HL-60/S4 (cell line): ENCODE results near the gene SAPCD2.
"Not testable (repeated sequence)": the region's sequence is repeated elsewhere in the genome, so short reads cannot be mapped to it uniquely, and the experiment has no call there.

Source experiments
- in situ Hi-C: fragments of 300-500 bp; cut with MboI; formaldehyde crosslinking; loops from 2 replicates; pipeline ENCODE4 v1.14.3; 2022; ENCODE audit warnings: low sequenced_read_pairs

SAPCD2 gene, protein sequence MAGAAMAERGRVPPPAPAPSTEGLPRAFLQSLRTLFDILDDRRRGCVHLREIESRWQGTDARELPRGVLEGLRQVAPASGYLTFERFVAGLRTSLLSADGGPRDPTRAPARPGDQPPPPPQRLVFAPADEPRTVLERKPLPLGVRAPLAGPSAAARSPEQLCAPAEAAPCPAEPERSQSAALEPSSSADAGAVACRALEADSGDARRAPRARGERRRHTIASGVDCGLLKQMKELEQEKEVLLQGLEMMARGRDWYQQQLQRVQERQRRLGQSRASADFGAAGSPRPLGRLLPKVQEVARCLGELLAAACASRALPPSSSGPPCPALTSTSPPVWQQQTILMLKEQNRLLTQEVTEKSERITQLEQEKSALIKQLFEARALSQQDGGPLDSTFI

DNA sequence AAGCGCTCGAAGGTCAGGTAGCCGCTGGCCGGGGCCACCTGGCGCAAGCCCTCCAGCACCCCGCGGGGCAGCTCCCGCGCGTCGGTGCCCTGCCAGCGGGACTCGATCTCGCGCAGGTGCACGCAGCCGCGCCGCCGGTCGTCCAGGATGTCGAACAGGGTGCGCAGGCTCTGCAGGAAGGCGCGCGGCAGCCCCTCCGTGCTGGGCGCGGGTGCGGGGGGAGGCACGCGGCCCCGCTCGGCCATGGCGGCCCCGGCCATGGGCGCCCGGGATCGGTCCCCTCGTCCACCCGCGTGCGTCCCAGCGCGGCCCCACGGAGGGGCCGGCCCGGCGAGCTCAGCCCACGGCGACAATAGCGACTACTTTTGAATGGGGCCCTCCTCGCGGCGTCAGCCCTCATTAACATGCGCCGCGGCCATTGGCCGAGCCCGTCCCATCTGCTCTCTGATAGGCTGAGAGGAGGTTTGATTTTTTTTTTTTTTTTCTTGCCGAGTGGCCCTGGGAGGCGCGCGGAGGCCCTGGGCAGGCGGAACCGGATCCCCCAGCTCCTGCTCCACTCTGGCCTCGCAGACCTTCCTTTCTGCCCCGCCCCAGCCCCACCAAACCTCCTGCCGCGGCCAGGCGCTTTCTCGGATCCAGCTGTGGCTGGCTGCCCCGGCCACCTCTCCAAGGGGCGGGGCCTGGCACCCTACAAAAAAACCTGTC lies at the start of gene SAPCD2:
SAPCD2 (minus strand) TSS at position 357 of the 705 bp plus-strand sequence; CDS start at position 260, 97 bp downstream.
- in situ Hi-C loops, result no loop called here

- in situ Hi-C loops, result not testable (repeated sequence)
These were observed 47.8 kb upstream of the SAPCD2 start for GRCh38 chr9:137118092-137118603.

DNA sequence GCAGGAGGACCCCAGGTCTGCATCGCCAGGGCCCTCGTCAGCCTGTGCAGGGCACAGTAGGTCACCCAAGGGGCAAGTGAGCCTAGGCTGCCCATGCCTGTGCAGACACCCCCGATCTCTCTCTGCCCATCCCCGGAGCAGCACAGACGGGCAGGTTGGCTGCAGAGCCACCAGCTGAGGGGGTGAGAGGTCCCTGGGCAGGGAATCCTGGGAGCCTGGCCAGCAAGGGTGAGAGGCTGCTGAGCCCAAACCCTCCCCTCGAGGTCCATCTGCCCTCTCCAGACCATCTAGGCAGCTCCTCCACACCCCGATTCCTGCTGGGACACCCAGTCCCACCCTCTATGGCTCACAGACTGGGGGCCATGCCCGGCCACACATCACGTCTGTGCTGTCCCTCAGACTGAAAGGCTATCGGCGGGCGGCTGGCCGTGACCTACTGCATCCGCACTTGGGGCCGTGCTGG lies 46.9 kb upstream of the SAPCD2 start:
- in situ Hi-C loops, result no loop called here

DNA sequence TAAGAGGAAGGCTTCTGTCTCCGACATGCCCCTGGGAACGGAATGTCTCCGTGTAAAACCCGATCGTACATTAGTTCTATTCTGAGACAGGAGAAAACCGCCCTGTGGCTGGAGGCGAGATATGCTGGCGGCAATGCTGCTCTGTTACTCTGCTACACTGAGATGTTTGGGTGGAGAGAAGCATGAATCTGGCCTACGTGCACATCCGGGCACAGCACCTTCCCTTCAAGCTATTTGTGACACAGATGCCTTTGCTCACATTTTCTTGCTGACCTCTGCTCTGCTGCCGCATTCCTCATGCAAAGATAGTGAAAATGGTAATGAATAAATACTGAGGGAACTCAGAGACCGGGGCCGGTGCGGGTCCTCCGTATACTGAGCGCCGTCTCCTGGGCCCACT lies 46.4 kb upstream of the SAPCD2 start:
- in situ Hi-C loops, result no loop called here

GRCh38 chr9:137116027-137116507 lies 45.7 kb upstream of the SAPCD2 start:
- in situ Hi-C loops, result no loop called here

- in situ Hi-C loops, result no loop called here
These were observed 45.2 kb upstream of the SAPCD2 start for GRCh38 chr9:137115394-137116026.

DNA sequence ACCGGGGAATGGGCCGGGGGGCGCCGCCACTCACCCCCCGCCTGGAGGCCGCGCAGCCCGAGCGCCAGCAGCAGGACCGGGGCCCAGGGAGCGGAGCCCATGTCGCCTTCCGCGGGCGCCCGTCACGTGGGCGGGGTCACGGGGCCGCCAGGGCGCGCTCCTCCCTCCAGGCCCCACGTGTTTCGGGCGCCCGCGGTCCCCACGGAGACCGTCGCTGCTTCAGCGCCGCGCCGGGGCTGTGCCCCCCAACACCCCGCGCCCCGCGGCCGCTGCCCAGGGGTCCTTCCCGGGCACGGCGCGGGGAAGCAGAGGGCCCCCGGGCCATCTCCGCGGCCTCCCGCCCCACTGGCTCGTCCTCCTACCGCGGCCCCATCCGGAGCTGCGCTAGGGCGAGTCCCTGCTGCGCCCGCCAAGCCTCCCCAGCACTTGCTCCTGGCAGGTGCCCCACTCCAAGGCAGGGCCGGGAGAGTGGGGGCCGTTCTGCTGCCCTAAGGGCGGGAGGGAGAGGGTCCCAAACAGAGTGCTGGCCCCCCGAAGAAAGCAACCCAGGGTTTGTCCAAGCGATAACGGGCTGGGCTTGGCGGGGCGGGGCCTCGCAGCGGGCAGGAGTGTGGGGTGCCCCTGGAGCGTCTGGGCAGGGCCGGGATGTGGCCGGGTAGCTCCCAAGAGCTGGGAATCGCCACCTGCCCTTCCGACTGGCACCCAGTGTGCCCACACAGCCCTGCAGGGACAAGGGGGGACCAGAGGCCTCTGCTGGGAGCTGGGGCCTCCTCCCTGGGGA lies 44.4 kb upstream of the SAPCD2 start, which contains the start of gene DPP7:
DPP7 (minus strand) TSS at position 121 of the 781 bp plus-strand sequence; CDS start at position 101, 20 bp downstream.
- in situ Hi-C loops, result no loop called here

- in situ Hi-C loops, result no loop called here
These were observed 43.9 kb upstream of the SAPCD2 start for GRCh38 chr9:137114220-137114612.

DNA sequence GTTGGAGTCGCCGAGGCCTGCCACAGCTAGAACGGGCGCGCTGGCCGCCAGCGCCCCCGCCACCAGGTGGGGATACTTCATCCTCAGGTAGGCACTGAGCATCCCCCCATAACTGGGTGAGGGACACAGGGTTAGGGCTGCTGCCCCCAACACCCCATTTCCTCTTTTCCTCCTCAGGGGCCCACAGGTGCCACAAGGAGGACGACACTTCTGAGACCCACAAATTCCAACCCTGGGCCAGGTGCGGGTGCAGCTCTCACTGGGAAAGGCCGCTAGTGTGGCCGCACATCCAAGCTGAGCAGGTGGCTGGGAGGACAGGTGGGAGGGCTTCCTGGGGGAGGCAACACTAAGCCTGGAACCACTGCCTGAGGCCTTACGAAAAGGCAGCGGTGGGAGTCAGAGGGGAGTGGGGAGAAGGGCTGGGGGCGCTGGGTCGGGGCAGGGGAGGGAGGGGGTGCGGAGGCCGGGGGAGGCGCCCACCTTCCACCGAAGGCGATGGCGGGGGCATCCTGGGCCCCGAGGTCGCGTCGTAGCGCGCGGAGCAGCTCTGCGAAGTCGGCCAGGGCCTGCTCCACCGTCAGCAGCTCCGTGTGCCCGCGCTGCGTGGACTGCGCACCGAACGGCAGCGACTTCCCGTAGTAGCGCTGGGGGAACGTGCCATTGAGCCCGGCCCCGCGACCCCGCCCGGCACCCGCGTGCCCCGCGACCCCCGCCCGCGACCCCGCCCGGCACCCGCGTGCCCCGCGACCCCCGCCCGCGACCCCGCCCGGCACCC lies 43.2 kb upstream of the SAPCD2 start:
- in situ Hi-C loops, result no loop called here

- in situ Hi-C loops, result no loop called here
These were observed 42.4 kb upstream of the SAPCD2 start for GRCh38 chr9:137112564-137113384.

DNA sequence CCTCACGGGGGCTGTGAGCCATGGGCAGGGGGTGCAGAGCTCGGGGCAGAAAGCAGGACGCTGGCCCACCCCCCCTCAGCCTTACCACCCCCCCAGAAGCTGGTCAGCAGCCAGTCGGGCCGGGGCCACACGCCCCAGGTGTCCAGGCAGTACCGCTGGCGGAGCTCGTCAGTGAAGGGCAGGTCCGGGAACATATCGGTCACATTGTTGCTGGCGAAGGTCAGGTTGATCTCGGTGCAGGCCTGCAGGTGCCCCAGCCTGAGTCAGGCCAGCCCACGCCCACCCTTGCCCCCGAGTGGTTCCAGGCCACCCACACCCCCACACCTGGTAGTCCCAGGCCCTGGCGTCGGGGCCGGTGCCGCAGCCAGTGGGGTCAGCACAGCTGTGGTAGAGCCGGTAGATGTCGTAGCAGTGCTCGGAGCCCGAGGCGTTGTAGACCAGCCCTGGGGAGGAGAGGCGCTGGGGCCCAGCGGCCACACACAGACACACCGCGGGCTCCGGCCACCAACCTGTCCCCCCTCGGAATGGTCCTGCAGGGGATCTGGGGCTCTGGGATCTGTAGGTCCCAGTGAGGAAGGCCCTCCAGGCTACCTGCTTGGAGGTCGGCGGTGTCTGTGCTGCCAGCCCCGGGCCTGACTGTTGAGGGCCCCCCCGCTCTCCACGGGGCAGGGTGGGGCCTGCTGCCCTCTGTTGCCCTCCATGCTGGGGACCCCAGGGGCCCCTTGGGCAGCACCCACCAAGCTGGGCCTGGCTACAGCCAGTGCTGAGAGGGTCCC lies 41.6 kb upstream of the SAPCD2 start:
- in situ Hi-C loops, result no loop called here

GRCh38 chr9:137110911-137111787 lies 40.8 kb upstream of the SAPCD2 start:
- in situ Hi-C loops, result no loop called here

GRCh38 chr9:137110147-137110910 lies 40.0 kb upstream of the SAPCD2 start:
- in situ Hi-C loops, result no loop called here

GRCh38 chr9:137109250-137110146 lies 39.1 kb upstream of the SAPCD2 start:
- in situ Hi-C loops, result no loop called here

DNA sequence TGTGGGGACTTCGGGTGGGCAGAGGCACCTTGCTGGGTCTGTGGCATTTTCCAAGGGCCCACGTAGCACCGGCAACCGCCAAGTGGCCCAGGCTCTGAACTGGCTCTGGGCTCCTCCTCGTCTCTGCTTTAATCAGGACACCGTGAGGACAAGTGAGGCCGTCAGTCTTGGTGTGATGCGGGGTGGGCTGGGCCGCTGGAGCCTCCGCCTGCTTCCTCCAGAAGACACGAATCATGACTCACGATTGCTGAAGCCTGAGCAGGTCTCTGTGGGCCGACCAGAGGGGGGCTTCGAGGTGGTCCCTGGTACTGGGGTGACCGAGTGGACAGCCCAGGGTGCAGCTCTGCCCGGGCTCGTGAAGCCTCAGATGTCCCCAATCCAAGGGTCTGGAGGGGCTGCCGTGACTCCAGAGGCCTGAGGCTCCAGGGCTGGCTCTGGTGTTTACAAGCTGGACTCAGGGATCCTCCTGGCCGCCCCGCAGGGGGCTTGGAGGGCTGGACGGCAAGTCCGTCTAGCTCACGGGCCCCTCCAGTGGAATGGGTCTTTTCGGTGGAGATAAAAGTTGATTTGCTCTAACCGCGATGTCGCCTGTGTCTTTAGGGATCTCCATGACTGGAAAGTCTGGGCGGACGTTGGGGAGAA lies 38.4 kb upstream of the SAPCD2 start:
- in situ Hi-C loops, result no loop called here
